ENCODE data around the gene WDR13.
"Not testable (repeated sequence)": the region's sequence is repeated elsewhere in the genome, so short reads cannot be mapped to it uniquely, and the experiment has no call there.

The WDR13 gene

DNA sequence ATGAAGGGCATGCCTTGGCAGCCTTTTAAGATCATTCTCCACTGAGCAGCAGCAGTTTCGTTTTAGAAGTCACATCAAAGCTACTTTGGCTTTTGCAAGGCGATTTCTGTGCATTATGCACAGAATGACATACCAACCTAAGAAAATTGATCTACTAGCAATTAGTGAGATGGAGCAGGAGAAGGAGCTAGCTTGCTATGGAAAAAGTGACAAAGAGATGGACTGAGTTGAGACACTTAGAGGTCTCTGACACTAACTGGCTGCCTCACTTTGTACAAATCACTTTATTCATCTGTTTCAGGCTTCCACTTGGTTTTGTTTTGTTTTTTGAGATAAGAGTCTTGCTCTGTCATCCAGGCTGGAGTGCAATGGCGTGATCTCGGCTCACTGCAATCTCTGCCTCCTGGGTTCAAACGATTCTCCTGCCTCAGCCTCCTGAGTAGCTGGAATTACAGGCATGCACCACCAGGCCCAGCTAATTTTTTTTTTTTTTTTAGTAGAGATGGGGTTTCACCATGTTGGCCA lies 54.8 kb downstream of the WDR13 start:
- in situ Hi-C loops (cut with MboI; ENCODE audit: low sequenced_read_pairs), result not testable (repeated sequence)

DNA sequence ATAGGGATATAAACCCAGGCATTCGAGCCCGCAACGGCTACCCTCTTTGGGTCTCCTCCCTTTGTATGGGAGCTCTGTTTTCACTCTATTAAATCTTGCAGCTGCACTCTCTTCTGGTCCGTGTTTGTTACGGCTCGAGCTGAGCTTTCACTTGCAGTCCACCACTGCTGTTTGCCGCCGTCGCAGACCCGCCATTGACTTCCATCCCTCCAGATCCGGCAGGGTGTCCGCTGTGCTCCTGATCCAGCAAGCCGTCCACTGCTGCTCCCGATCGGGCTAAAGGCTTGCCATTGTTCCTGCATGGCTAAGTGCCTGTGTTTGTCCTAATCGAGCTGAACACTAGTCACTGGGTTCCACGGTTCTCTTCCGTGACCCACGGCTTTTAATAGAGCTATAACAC lies 57.5 kb downstream of the WDR13 start:
- in situ Hi-C loops (cut with MboI; ENCODE audit: low sequenced_read_pairs), result not testable (repeated sequence)

Measured in HL-60/S4 treated with phorbol 12-myristate 13-acetate at 8.2 ng/mL for 4 days and 3 days (cell line).